H4 (cell line): ENCODE data around the gene CCDC78. TPM values are rescaled to one million over a fixed set of nuclear protein-coding genes. Genes with fewer than 3 reads are reported as not detected.

ENCODE experiments used
- DNase-seq: peaks from one replicate; pipeline ENCODE4 v3.0.0-alpha.2; 2015; ENCODE audit warnings: low spot score
- total RNA-seq: library from RNA; depleted of rRNA; stranded (reverse); fragments of >200 nt; shearing (Covaris generic); gene quantifications from 2 replicates; pipeline ENCODE4 v1.2.3, GENCODE V29; 2014

CCDC78 gene
- total RNA-seq, 1 experiment from 2014 or later, result 0.23 TPM

DNA sequence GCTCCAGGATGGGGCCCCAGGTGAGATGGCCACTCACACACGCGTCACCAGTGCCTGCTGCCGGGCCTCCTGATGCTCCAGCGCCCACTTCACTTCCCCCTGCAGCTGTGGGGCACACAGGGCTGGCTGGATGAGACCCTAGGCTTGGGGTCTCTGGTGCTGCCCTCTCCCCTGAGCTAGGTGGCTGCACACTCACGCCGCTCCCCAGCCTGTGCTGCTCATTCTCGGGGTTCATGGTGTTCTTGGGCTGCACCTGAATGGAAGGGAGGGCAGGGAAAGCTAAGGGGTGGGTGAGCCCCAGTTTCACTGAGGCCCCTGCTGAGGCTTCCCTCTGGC lies 1.2 kb downstream of the CCDC78 start:
- no peak for DNase-seq

DNA sequence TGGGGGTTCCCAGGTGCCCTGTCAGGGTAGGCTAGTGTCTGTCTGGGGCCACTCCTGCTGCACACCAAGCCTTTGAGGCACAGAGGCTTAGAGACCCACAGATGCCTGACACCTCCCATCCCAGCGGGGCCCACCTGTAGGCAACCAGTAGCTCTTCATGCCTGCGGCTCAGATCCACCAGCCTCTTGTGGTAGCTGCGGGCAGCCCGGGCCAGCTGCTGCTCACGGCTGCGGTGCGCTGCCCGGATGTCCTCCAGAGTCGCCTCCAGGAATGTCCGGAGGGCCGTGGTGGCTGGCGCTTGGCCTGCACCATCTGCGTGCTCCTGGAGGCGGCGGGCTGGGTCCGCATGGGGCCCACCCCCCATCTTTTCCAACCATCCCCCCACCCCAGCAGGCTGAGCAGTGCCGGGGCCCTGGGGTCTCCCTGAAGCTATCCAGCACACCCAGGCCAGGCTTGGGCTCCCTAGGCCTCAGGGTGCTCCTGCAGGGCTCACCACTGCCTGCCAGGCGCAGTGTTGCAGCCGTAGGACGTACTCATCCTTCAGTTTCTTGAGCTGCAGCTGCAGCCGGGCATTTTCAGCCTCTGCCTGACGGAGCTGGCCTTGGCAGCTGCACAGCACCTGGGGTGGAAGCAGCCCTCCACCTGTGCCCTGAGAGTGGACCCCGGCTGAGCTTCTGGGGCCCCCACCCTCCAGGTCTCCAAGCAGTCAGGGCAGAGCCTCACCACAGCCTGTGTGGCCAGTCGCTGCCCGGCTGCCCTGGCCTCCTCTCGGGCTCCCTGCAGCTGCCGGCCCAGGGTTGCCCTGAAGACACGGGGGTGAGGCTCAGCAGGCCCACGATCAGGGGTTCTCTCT lies 1.8 kb downstream of the CCDC78 start:
- no peak for DNase-seq

DNA sequence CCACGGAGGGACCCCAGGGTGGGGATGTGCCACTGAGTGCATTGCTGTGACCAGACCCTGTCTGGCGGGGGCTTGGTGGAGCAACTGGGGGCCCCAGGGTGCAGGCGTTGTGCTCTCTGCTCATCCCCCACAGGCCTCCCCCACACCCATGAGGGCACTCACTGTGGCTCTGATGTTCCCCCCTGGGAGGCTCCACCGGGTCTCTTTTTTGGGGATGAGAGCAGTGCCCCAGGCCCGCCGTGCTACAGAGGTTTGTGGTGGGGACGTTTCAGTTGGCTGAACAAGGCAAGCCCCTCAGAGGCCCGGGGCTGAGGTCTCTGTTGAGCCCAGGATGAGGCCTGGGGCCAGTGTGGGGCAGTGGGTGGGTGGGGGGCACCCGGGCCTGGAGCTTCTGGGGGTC lies 2.5 kb downstream of the CCDC78 start:
- DNase-seq, result no peak

DNA sequence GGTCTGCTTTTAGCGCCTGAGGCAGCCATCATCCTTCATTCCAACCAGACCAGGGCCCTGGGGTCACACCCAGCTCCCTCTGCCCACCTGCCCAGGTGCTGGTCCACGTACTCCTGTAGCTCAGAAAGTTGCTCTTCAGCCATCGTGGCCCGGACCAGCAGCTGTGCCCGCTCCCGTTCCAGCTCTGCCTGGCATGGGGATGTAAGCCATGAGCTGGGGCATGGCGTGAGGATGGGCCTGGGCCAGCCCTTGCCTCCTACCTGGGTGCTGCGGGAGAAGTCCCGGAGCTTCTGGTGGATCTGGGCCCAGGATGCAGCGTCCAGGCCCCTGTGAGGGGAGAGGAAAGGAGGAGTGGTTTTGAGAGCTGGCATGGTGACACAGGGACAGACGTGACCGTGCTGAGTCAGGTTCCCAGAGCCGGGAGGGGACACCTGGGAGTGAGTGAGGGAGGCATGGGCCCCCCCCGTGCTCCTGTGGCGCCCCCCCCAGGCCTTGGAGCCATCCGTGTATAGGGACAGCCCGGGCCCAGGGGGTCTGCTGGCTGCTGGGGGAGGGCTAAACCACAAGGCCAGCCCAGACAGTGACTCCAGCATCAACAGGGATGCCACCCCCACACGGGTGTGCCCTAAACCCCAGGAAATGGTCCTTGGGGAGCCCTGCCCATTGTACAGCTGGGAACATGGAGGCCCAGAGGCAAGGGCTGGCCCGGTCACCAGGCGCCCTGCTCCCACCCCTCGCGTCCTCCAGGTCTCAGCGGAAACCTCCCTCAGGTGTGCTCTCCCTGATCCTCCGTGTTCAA lies 3.2 kb downstream of the CCDC78 start:
- no peak for DNase-seq

DNA sequence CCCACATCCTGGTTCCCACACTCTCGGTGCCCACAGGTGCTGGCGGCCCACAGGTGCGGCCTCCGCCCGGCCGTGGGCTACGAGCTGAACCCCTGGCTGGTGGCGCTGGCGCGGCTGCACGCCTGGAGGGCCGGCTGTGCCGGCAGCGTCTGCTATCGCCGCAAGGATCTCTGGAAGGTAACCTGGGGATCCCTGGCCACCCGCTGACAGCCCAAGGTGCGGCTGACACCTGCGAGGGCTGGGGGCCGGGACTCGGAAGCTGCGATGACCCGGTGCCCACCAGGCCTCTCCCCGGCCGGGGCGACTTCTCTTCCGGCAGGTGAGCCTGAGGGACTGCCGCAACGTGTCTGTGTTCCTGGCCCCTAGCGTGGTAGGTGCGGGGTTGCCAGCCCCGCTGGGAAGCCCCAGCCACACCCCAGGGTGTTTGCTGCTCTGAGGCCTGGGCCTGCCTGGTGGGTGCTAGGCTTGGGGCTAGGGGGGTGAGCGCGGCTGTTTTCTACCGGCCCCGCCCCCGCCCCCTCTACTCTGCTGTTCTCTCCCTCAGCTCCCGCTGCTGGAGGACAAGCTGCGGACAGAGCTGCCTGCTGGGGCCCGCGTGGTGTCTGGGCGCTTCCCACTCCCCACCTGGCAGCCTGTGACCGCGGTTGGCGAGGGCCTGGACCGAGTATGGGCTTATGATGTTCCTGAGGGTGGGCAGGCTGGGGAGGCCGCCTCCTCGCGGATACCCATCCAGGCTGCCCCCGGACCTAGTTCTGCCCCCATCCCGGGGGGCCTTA lies 4.3 kb downstream of the CCDC78 start:
- no peak for DNase-seq

DNA sequence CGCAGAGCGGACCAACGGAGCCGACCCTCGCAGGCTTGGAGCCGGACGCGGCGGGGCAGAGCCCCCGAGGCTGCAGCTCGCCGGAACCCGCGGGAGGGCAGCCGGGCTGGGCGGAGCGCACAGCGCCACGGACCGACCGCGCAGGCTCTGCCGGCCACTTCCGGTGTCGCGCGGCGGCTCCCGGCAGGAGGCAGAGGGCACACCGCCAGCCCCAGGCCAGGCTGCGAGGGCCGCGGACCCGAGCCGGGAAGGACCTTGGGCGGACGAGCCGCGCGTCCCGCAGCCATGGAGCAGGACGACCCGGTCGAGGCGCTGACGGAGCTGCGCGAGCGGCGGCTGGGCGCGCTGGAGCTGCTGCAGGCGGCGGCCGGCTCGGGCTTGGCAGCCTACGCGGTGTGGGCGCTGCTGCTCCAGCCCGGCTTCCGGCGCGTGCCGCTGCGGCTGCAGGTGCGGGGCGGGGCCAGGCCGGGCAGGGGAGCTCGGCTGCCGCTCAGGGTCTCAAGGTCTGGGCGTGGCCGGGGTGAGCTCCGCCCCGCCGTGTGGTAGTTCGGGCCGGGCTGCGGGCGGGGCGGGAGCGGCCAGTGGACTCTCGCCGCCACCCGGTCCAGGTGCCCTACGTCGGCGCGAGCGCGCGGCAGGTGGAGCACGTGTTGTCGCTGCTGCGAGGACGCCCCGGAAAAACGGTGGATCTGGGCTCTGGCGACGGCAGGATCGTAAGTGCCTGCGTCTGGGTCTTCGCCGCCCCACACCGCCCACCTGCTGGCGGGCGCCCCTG lies 5.1 kb downstream of the CCDC78 start, which contains the start of gene ANTKMT:
TSS of gene ANTKMT (plus strand) at position 157 of the 775 bp plus-strand sequence. CDS start at position 286, 129 bp downstream.
- DNase-seq, result peak; percentile 65

DNA sequence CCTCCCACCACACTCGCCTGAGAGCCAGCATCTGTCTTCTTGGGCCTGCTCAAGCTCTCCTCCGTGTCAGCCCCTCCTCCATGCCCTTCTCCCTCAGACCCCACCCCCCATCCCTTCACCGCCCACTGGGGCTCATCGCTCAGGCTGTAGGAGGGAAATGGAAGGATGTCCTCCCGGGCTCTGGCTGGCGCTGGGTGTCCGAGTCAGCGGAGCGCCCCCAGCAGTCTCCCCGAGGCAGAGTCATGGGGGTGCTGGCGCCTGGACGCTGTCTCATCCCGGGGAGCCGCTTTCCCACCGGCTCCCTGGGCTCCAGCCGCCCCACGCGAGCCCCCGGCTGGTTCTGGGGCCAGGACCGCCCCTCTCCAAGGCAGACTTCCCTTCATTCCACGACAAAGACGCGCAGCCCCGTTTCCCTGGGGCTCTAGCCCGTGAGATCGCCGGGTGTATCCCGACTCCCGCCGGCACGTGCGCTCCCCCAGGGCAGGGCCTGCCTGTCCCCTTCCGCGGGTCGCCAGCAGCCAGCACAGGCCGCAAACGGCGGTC lies 5.7 kb downstream of the CCDC78 start:
- DNase-seq, result peak; percentile 60

DNA sequence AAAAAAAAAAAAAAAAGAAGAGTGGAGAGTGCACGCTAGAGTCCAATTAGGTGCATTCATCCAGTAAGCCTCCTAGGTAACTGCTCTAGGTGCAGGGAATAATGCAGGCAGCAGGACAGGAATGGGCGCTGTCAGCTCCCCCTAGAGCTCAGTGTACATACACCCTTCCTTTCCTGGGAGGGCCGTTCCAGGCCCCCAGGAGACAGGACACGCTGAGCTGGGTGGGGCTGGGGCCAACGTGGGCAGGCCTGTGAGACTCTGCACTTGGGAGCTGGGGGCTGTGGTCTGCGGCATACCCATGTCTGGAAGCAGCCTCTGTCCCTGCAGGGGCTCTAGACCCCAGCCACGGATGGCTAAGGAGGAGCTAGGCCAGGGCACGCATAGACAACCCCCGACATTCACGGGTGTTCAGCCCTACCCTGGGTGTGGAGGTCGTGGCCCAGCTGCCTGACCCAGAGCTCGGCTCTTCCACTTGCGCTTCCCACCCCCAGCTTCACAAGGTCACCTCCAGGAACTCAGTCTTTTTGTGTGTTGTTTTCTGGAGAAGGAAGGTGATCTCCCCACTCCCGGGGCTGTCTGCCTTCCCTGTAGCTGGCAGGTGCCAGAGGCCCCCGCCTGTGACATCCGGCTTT lies 6.3 kb downstream of the CCDC78 start:
- DNase-seq, result no peak

DNA sequence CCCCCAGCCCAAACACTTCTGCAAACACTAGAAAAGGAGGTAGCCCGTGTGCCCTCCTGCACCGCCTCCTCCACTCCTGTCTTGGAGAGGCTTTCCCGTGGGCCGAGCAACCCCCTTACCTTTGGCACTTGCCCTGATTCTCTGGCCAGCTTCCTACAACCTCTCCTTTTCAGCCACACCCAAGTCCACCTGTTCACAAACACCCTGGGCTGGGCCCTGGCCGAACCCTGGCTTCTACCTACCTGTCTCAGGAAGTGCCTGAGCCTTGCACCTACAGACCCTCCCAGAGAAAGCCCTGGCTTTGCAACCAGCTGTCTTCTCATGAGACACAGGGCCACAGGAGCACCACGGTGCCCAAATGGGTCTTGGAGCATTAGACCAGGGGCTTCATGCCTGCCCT lies 7.3 kb downstream of the CCDC78 start:
- DNase-seq, result no peak

DNA sequence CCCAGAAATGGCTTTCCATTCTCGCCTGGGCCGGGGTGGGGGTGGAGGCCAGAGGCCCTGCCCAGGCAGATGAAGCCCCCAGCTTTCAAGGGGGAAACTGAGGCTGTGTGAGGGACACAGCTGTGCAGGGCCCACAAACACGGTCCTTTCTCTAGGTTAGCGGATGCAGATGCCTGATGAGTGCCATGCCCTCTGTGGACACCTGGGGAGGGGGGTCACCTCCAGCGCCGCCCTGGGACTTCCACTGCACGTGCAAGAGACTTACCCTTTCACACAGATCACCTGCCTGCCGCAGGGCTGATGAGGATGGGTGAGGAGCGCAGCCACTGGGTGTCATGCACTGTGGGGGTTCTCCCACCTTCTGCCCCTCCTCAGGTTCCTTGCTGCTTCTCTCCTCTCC lies 7.9 kb downstream of the CCDC78 start:
- DNase-seq, result no peak

DNA sequence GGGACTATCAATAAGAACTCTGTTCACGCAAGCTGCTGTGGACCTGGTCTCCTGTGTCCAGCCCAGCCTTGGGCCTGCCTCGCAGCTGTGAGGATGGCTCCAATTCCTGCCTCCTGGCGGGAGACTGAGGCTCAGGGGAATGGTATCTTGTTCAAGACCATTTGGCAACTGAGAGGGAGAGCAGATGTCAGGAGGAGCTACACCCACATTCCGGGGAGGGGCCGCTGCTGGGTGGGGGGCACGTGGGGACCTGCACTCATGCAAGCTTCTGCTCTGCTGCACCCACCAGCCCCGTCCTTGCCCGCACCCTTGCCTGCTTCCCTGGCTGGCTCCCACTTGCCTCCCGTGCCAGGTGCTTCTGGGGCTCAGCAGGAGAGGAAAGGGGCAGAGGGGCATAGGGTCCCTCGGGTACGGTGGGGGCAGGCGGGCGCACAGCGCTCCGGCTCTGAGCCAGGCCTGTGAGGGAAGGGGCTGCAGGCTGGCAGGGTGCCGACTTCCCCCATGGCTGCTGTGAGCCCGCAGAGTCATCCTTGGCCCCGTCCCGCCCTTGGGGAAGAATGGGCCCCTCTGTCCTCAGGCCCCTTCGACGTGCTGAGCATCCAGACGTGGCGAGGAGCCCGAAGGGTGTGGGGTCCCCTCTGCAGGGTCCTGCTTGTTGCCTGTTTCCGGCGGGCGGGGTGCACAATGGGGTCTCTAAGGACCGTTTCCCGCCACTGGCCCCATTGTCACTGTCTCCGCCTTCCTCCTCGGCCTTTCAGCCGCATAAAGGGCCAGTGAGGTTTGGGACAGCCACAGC lies 8.6 kb downstream of the CCDC78 start:
- DNase-seq, result no peak

DNA sequence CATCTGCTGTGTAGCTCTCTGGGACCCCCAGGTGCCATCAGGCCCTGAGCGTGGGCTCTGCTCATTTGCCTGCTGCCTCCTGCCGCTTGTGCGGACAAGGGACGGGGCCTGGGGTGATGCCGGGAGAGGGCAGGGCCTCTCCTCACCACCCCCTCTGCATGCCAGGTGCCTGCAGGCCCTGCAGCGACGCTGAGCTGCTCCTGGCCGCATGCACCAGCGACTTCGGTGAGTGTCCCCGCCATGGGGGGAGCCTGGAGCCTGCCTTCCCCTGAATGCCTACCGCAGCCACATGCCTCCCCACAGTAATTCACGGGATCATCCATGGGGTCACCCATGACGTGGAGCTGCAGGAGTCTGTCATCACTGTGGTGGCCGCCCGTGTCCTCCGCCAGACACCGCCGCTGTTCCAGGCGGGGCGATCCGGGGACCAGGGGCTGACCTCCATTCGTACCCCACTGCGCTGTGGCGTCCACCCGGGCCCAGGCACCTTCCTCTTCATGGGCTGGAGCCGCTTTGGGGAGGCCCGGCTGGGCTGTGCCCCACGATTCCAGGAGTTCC lies 9.4 kb downstream of the CCDC78 start:
- no peak for DNase-seq

DNA sequence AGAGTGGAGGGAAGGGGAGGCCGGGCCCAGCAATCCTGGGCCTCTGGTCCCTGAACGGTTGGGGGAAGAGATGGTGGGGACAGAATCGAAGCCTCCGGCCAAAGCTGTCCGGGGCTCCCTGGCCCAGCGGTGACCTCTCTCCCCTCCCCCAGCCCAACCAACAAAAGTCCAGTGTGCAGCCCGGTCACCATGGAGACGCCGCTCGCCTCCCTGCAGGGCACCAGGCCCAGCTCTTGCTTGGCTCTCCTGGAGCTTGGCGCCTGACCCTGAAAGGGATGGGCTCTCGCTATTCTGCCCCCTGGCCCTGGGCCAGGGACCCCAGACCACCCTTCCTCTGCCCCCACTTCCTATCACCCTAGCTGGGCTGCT lies 10.1 kb downstream of the CCDC78 start:
- no peak for DNase-seq

DNA sequence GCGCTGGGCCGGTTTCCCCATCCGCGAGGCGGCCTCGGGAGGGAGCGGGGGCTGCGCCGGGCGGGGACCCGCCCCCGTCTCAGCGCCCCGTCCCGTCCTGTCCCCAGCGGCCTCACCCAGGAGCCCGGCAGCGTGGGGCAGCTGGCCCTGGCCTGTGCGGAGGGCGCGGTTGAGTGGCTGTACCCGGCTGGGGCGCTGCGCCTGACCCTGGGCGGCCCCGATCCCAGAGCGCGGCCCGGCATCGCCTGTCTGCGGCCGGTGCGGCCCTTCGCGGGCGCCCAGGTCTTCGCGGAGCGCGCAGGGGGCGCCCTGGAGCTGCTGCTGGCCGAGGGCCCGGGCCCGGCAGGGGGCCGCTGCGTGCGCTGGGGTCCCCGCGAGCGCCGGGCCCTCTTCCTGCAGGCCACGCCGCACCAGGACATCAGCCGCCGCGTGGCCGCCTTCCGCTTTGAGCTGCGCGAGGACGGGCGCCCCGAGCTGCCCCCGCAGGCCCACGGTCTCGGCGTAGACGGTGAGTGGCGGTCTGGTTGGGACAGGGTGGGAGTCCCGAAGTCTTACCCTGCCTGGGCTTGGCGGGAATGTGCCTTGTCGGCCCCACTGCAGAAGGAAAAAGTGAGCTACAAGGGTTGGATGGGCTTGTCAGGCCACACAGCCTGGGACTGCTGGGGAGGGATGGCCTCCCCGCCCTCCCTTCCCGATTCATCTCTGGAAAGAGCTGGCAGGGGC lies 10.6 kb downstream of the CCDC78 start:
- DNase-seq, result no peak

DNA sequence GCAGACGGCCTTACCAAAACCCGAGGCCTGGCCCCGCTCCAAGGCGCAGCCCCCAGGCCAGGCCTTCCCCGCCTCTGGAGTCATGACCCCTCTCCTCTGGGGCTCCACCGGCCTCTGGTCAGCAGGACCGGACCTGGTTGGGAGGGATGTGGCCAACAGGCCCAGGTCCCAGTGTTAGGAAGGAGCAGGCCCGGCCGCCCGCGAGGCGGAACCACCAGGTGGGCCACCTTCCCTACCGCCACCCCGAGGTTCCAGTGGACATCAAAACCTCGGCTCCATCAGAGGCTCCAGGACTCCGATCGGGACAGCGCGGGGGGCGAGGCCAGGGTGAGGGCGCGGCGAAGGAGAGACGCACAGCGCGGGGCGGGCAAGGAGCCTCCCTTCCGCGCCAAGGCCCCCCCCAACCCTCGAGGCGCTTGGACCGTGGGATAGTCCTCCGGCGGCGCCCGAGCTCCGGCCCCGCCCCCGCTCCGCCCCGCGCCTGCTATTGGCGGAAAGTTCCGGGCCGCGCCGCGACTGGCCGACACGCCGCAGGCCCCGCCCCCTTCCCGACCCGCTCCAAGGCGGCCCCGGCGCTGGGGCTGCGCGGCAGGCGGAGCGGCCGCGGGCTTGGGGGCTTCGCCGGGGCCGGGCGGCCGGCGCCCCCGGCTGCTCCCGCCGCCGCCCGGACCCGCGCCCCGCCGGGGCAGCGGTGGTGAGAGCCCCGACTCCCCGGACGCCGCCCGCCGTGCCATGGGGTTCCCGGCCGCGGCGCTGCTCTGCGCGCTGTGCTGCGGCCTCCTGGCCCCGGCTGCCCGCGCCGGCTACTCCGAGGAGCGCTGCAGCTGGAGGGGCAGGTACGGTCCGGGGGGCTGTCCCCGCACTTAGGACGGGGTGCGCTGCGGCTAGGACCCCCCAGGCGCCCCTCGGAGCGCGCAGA lies 11.4 kb downstream of the CCDC78 start, which contains the start of gene METRN:
TSS of gene METRN (plus strand) at position 561 of the 919 bp plus-strand sequence. CDS start at position 733, 172 bp downstream.
- DNase-seq, result peak; percentile 44

DNA sequence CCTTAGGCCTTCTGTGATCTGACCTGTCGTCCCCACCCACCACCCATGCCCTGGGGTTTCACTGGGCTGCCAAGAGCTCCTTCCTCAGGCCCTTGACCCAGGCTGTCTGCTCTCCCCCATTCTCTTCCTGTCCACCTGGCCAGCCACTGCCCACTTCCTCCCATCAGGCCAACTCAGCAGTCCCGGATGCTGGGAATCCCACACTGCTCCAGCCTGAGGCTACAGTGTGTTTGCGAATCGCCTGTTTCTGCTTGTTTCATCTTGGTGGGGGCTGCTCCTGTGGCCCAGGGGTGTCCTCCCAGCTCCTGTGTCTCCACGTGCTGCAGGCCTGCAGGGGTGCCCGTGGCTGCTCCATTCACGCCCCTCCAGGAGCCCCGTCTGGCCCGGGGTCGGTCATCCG lies 12.2 kb downstream of the CCDC78 start:
- no peak for DNase-seq

DNA sequence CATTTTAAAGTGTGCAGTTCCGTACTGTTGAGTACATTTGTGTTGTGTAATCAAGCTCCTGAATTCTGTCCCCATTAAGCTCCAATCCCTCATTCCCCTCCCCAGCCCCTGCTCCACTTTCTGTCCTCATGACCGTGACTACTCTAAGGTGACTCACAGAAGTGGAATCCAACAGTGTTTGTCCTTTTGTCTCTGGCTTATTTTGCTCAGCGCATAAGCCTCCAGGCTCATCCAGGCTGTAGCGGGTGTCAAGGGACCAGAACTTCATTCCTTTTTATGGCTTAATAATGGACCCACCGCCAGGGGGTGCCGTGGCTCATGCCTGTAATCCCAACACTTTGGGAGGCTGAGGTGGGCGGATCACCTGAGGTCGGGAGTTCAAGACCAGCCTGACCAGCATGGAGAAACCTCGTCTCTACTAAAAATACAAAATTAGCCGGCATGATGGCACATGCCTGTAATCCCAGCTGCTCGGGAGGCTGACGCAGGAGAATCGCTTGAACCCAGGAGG lies 13.4 kb downstream of the CCDC78 start:
- DNase-seq, result peak; percentile 83
